Liver (tissue), 9 donors: ENCODE measurements around the gene UGT1A9. TPM values are rescaled to one million over a fixed set of nuclear protein-coding genes. Genes with fewer than 3 reads are reported as not detected.

ENCODE experiments used
- DNase-seq: peaks from one replicate; pipeline ENCODE4 v3.0.0-alpha.2; 2017; ENCODE audit warnings: low spot score
- H3K27ac ChIP-seq, 2 donors: one replicate each; pipeline ENCODE4 v1.7.0; 2013; ENCODE audit warnings: inconsistent platforms in 2 of 2, low read length in 2 of 2, control low read depth in 1 of 2, low read depth in 1 of 2, mild to moderate bottlenecking in 1 of 2
- H3K27me3 ChIP-seq, 4 donors: one replicate each; pipeline versions ENCODE4 v1.6.1 to v1.7.0; 2013; ENCODE audit warnings: low read length in 3 of 4, inconsistent platforms in 1 of 4, mild to moderate bottlenecking in 1 of 4, moderate library complexity in 1 of 4; ENCODE audit not compliant: control insufficient read depth in 4 of 4, insufficient read depth in 4 of 4
- H3K36me3 ChIP-seq, 4 donors: one replicate each; pipeline versions ENCODE4 v1.6.1 to v1.7.0; 2013; ENCODE audit warnings: low read length in 3 of 4, mild to moderate bottlenecking in 3 of 4, low read depth in 1 of 4, moderate library complexity in 1 of 4; ENCODE audit not compliant: control insufficient read depth in 4 of 4, insufficient read depth in 3 of 4
- H3K4me1 ChIP-seq, 4 donors: one replicate each; pipeline versions ENCODE4 v1.6.1 to v1.7.0; 2013; ENCODE audit warnings: low read length in 3 of 4, mild to moderate bottlenecking in 3 of 4, moderate library complexity in 1 of 4; ENCODE audit not compliant: control insufficient read depth in 4 of 4, insufficient read depth in 4 of 4
- H3K4me3 ChIP-seq, 3 donors: one replicate each; pipeline versions ENCODE4 v1.6.1 to v1.7.0; 2013; ENCODE audit warnings: low read length in 3 of 3, control low read depth in 1 of 3, low read depth in 1 of 3, mild to moderate bottlenecking in 1 of 3
- H3K9ac ChIP-seq, 2 donors: one replicate each; pipeline ENCODE4 v1.7.0; 2013; ENCODE audit warnings: low read length in 2 of 2, mild to moderate bottlenecking in 2 of 2, moderate library complexity in 2 of 2, control low read depth in 1 of 2, low read depth in 1 of 2
- H3K9me3 ChIP-seq, 4 donors: one replicate each; pipeline versions ENCODE4 v1.6.1 to v1.7.0; 2013; ENCODE audit warnings: low read length in 3 of 4; ENCODE audit not compliant: control insufficient read depth in 4 of 4
- EGR1 ChIP-seq, 2 donors: IDR thresholded peaks; 2 replicates each; pipeline ENCODE4 v1.6.1; 2016 to 2018; ENCODE audit warnings: antibody characterized with exemption in 2 of 2, low read depth in 2 of 2
- FOXA2 ChIP-seq: IDR thresholded peaks from 2 replicates; pipeline ENCODE4 v1.6.1; 2016; ENCODE audit warnings: antibody characterized with exemption
- HNF4A ChIP-seq, 2 donors: conservative IDR thresholded peaks; 2 replicates each; pipeline ENCODE4 v1.6.1; 2016; ENCODE audit warnings: antibody characterized with exemption in 2 of 2, mild to moderate bottlenecking in 2 of 2
- NR2F2 ChIP-seq: IDR thresholded peaks from 2 replicates; pipeline ENCODE4 v1.6.1; 2016; ENCODE audit warnings: antibody characterized with exemption
- RAD21 ChIP-seq, 2 donors: IDR thresholded peaks; 2 replicates each; pipeline ENCODE4 v1.6.1; 2016; ENCODE audit warnings: antibody characterized with exemption in 2 of 2, mild to moderate bottlenecking in 2 of 2
- RXRA ChIP-seq, 2 donors: IDR thresholded peaks; 2 replicates each; pipeline ENCODE4 v1.6.1; 2017 to 2018; ENCODE audit warnings: antibody characterized with exemption in 2 of 2, mild to moderate bottlenecking in 1 of 2
- SP1 ChIP-seq: IDR thresholded peaks from 2 replicates; pipeline ENCODE4 v1.6.1; 2018; ENCODE audit warnings: antibody characterized with exemption, mild to moderate bottlenecking
- TAF1 ChIP-seq: conservative IDR thresholded peaks from 2 replicates; pipeline ENCODE4 v1.6.1; 2016; ENCODE audit warnings: antibody characterized with exemption, mild to moderate bottlenecking
- YY1 ChIP-seq: IDR thresholded peaks from 2 replicates; pipeline ENCODE4 v1.6.1; 2016; ENCODE audit warnings: antibody characterized with exemption, mild to moderate bottlenecking
- WGBS: extraction: QIAGEN DNeasy Blood & Tissue Kit; methylation state at CpG from one replicate; pipeline ENCODE4 v1.1.7; 2013; 5-methylcytosine and 5-hydroxymethylcytosine counted together
- polyA plus RNA-seq, 2 donors: library from polyadenylated mRNA; stranded (reverse) in 1 of 2; unstranded in 1 of 2; fragments of 200-250 nt in 1 of 2; fragments of >200 nt in 1 of 2; fragmentation: Nextera tagmentation in 1 of 2; extraction: Ambion mirVana in 1 of 2; gene quantifications; one replicate each; pipeline versions ENCODE4 v1.2.1 to v1.2.3, GENCODE V29; 2013 to 2015
- total RNA-seq, 2 donors: library from RNA; depleted of rRNA; stranded (reverse); fragments of >200 nt; gene quantifications; one replicate each; pipeline ENCODE4 v1.2.3, GENCODE V29; 2014
- TF ChIP-seq, protein P1 (sequence below): IDR thresholded peaks from 2 replicates; pipeline ENCODE4 v1.6.1; 2016; ENCODE audit warnings: antibody characterized with exemption
- TF ChIP-seq, protein P2 (sequence below): IDR thresholded peaks from 2 replicates; pipeline ENCODE4 v1.6.1; 2016; ENCODE audit warnings: antibody characterized with exemption
- TF ChIP-seq, protein P3 (sequence below): IDR thresholded peaks from 2 replicates; pipeline ENCODE4 v1.6.1; 2016; ENCODE audit warnings: antibody characterized with exemption, mild to moderate bottlenecking
- donor health status: healthy.
- donor health status: healthy.
- donor health status: healthy.
- donor health status: healthy.
- donor health status: healthy.

UGT1A9 gene
- total and polyA plus RNA-seq, 4 donors = 14.3 to 62.3 (median 23.8) TPM; not detected in 1

DNA sequence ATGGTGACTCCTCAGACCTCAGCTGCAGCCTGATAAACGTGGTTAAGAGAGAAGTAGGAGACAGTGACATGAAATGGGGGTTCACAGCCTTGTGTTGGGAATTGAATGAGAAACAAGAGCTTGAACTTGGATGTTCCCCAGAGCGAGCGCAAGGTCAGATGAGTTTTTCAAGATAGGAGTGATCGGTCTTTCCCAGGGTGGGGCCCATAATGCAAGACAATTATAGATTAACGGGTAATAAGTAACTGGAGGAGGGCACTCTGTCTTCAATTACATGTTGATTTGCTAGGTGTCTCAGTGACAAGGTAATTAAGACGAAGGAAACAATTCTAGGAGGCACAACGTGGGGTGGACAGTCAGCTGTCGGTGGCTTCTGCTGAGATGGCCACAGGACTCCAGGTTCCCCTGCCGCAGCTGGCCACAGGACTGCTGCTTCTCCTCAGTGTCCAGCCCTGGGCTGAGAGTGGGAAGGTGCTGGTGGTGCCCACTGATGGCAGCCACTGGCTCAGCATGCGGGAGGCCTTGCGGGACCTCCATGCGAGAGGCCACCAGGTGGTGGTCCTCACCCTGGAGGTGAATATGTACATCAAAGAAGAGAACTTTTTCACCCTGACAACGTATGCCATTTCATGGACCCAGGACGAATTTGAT, 41.0 kb downstream of the UGT1A9 start, which contains the start of gene UGT1A5:
TSS of gene UGT1A5 (plus strand) at position 297 of the 651 bp plus-strand sequence. CDS start at position 382, 85 bp downstream.
- no peak within 1 kb of the TSS for H3K27ac ChIP-seq
- no peak within 1 kb of the TSS for H3K4me3 ChIP-seq
- H3K27me3 ChIP-seq = no peaks in the 10 kb centered on the region
- H3K9ac ChIP-seq = no peak within 1 kb of the TSS
- WGBS = 86% methylated on average over 14 of the region's 14 CpGs
- DNase-seq = no peak
- H3K4me1 ChIP-seq = peaks cover 8 to 28% (median 15%) of the 10 kb centered on the region in 4 donors
- H3K36me3 ChIP-seq = no peaks in the 10 kb centered on the region
- no peaks in the 10 kb centered on the region for H3K9me3 ChIP-seq
- peak in 1 of 2 donors; percentile 11 for TF ChIP-seq RXRA (IDR thresholded peaks at IDR 0.05)
- no peak for TF ChIP-seq RAD21 (IDR thresholded peaks at IDR 0.05)
- TF ChIP-seq EGR1 (IDR thresholded peaks at IDR 0.05; ENCODE audit: low read depth in 2 of 2) = no peak

DNA sequence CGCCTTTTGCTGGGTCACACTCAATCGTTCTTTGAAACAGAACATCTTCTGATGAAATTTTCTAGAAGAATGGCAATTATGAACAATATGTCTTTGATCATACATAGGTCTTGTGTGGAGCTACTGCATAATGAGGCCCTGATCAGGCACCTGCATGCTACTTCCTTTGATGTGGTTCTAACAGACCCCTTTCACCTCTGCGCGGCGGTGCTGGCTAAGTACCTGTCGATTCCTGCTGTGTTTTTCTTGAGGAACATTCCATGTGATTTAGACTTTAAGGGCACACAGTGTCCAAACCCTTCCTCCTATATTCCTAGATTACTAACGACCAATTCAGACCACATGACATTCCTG, 41.5 kb downstream of the UGT1A9 start:
- H3K27me3 ChIP-seq = no peaks in the 10 kb centered on the region
- H3K9me3 ChIP-seq = no peaks in the 10 kb centered on the region
- H3K36me3 ChIP-seq = no peaks in the 10 kb centered on the region
- H3K4me1 ChIP-seq = peaks cover 13 to 33% (median 20%) of the 10 kb centered on the region in 4 donors
- H3K9ac ChIP-seq = no peak overlapping the region
- no peak overlapping the region for H3K4me3 ChIP-seq
- no peak for DNase-seq
- WGBS = 87% methylated on average over 7 of the region's 7 CpGs
- TF ChIP-seq YY1 = no peak
- TF ChIP-seq RAD21 (IDR thresholded peaks at IDR 0.05) = no peak
- TF ChIP-seq SP1 = no peak
- no peak for TF ChIP-seq EGR1 (IDR thresholded peaks at IDR 0.05; ENCODE audit: low read depth in 2 of 2)
- no peak for TF ChIP-seq NR2F2
- TF ChIP-seq, protein P1, sequence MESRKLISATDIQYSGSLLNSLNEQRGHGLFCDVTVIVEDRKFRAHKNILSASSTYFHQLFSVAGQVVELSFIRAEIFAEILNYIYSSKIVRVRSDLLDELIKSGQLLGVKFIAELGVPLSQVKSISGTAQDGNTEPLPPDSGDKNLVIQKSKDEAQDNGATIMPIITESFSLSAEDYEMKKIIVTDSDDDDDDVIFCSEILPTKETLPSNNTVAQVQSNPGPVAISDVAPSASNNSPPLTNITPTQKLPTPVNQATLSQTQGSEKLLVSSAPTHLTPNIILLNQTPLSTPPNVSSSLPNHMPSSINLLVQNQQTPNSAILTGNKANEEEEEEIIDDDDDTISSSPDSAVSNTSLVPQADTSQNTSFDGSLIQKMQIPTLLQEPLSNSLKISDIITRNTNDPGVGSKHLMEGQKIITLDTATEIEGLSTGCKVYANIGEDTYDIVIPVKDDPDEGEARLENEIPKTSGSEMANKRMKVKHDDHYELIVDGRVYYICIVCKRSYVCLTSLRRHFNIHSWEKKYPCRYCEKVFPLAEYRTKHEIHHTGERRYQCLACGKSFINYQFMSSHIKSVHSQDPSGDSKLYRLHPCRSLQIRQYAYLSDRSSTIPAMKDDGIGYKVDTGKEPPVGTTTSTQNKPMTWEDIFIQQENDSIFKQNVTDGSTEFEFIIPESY = no peak
- TF ChIP-seq FOXA2 = no peak
- no peak for TF ChIP-seq TAF1
- TF ChIP-seq, protein P2, sequence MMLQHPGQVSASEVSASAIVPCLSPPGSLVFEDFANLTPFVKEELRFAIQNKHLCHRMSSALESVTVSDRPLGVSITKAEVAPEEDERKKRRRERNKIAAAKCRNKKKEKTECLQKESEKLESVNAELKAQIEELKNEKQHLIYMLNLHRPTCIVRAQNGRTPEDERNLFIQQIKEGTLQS = no peak
- no peak for TF ChIP-seq RXRA (IDR thresholded peaks at IDR 0.05)
- TF ChIP-seq, protein P3, sequence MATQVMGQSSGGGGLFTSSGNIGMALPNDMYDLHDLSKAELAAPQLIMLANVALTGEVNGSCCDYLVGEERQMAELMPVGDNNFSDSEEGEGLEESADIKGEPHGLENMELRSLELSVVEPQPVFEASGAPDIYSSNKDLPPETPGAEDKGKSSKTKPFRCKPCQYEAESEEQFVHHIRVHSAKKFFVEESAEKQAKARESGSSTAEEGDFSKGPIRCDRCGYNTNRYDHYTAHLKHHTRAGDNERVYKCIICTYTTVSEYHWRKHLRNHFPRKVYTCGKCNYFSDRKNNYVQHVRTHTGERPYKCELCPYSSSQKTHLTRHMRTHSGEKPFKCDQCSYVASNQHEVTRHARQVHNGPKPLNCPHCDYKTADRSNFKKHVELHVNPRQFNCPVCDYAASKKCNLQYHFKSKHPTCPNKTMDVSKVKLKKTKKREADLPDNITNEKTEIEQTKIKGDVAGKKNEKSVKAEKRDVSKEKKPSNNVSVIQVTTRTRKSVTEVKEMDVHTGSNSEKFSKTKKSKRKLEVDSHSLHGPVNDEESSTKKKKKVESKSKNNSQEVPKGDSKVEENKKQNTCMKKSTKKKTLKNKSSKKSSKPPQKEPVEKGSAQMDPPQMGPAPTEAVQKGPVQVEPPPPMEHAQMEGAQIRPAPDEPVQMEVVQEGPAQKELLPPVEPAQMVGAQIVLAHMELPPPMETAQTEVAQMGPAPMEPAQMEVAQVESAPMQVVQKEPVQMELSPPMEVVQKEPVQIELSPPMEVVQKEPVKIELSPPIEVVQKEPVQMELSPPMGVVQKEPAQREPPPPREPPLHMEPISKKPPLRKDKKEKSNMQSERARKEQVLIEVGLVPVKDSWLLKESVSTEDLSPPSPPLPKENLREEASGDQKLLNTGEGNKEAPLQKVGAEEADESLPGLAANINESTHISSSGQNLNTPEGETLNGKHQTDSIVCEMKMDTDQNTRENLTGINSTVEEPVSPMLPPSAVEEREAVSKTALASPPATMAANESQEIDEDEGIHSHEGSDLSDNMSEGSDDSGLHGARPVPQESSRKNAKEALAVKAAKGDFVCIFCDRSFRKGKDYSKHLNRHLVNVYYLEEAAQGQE = no peak
- no peak for TF ChIP-seq HNF4A (conservative IDR thresholded peaks at IDR 0.05)
- H3K27ac ChIP-seq = no peak overlapping the region

GRCh38 chr2:233714121-233714520, 42.4 kb downstream of the UGT1A9 start:
- no peaks in the 10 kb centered on the region for H3K36me3 ChIP-seq
- peaks cover 10 to 31% (median 19%) of the 10 kb centered on the region in 4 donors for H3K4me1 ChIP-seq
- WGBS = 82% methylated on average over 2 of the region's 2 CpGs

More at GRCh38 chr2:233714121-233714520, 42.4 kb downstream of the UGT1A9 start:
- no peak for DNase-seq
- H3K9ac ChIP-seq = no peak overlapping the region
- no peak for TF ChIP-seq HNF4A (conservative IDR thresholded peaks at IDR 0.05)
- TF ChIP-seq FOXA2 = no peak
- no peak for TF ChIP-seq YY1
- TF ChIP-seq NR2F2 = no peak
- no peaks in the 10 kb centered on the region for H3K9me3 ChIP-seq
- no peak overlapping the region for H3K27ac ChIP-seq
- no peaks in the 10 kb centered on the region for H3K27me3 ChIP-seq
- H3K4me3 ChIP-seq = no peak overlapping the region
